ENCODE results near the gene MEGF11.

DNA sequence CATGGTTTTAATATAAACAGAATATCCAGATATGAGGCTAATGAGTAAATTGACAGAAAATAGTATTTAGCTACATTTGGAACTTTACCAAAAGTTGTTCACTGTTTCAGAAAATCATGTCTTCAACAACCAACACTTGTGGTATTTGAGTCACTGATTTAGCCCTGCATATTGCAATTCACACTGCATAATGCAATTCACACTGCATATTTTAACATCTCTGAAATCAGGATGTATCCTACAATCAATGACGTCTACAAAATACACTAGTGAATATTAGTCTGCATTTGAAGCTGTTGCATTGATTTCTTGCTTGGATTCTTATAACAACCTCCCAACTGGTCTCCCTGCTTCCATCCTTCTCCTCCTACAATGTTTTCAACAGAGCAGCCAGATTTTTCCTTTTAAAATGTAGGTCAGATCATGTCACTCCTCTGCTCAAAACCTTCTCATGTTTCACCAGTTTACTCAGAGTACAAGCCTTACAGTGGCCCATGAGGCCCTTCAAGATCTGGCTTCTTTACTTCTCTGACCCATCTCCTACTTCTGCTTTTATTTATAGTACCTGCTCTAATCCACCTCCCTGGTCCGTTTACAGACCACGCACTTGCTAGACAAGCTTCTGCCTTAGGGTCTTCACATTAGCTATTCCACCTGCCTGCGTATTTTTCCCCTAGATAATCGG, 395.7 kb downstream of the MEGF11 start:
- no peak for TF ChIP-seq CEBPB (IDR thresholded peaks at IDR 0.05)
- TF ChIP-seq POLR2A (IDR thresholded peaks at IDR 0.05; ENCODE audit: low read length): no peak
- TF ChIP-seq, protein P1, sequence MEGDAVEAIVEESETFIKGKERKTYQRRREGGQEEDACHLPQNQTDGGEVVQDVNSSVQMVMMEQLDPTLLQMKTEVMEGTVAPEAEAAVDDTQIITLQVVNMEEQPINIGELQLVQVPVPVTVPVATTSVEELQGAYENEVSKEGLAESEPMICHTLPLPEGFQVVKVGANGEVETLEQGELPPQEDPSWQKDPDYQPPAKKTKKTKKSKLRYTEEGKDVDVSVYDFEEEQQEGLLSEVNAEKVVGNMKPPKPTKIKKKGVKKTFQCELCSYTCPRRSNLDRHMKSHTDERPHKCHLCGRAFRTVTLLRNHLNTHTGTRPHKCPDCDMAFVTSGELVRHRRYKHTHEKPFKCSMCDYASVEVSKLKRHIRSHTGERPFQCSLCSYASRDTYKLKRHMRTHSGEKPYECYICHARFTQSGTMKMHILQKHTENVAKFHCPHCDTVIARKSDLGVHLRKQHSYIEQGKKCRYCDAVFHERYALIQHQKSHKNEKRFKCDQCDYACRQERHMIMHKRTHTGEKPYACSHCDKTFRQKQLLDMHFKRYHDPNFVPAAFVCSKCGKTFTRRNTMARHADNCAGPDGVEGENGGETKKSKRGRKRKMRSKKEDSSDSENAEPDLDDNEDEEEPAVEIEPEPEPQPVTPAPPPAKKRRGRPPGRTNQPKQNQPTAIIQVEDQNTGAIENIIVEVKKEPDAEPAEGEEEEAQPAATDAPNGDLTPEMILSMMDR (IDR thresholded peaks at IDR 0.05): no peak
